CD4-positive, CD25-positive, alpha-beta regulatory T cell (primary cell): ENCODE results near the gene SRPK2. TPM values are rescaled to one million over a fixed set of nuclear protein-coding genes. Genes with fewer than 3 reads are reported as not detected.
A peak's percentile ranks its signal among the peaks of the same experiment; 100 is the strongest.

Experiments
- ATAC-seq, 2 donors: fragments of 150-1000 bp; cut with Tn5 transposase; one replicate each; pipeline ENCODE4 v1.10.0; 2021; ENCODE audit warnings: low read depth in 2 of 2, moderate number of reproducible peaks in 2 of 2, moderate library complexity in 1 of 2
- DNase-seq, 3 donors: peaks; one replicate each; pipeline versions ENCODE4 v3.0.0 to v3.0.0-alpha.2; 2012 to 2022; ENCODE audit warnings: mixed read lengths in 1 of 3
- H3K27ac ChIP-seq: one replicate; pipeline ENCODE4 v1.7.0; 2013; ENCODE audit warnings: mild to moderate bottlenecking, low read length; ENCODE audit not compliant: insufficient read depth, poor library complexity, severe bottlenecking
- H3K27me3 ChIP-seq: one replicate; pipeline ENCODE4 v1.7.0; 2013; ENCODE audit warnings: low read length; ENCODE audit not compliant: control insufficient read depth, insufficient read depth
- H3K36me3 ChIP-seq: one replicate; pipeline ENCODE4 v1.7.0; 2013; ENCODE audit warnings: mild to moderate bottlenecking, low read length, moderate library complexity; ENCODE audit not compliant: control insufficient read depth, insufficient read depth
- H3K4me1 ChIP-seq: 2 replicates; pipeline ENCODE4 v1.7.0; 2013; ENCODE audit warnings: mild to moderate bottlenecking, low read length; ENCODE audit not compliant: insufficient read depth, control insufficient read depth, poor library complexity, severe bottlenecking
- H3K4me3 ChIP-seq: one replicate; pipeline ENCODE4 v1.7.0; 2013; ENCODE audit warnings: low read depth, mild to moderate bottlenecking, low read length, moderate library complexity
- H3K9me3 ChIP-seq, 2 experiments: 1 replicate in 1 of 2; 2 replicates in 1 of 2; pipeline ENCODE4 v1.7.0; 2013; ENCODE audit warnings: low read length in 2 of 2, mild to moderate bottlenecking in 1 of 2, moderate library complexity in 1 of 2; ENCODE audit not compliant: control insufficient read depth in 2 of 2
- H3K27ac Mint-ChIP-seq, 3 donors: one replicate each; pipeline ENCODE4 v1.8.0; 2020 to 2022; ENCODE audit warnings: mild to moderate bottlenecking in 3 of 3, mixed read lengths in 3 of 3, moderate library complexity in 2 of 3
- H3K27me3 Mint-ChIP-seq: one replicate; pipeline ENCODE4 v1.8.0; 2022; ENCODE audit warnings: mild to moderate bottlenecking, mixed read lengths
- H3K36me3 Mint-ChIP-seq: one replicate; pipeline ENCODE4 v1.8.0; 2020; ENCODE audit warnings: mixed read lengths
- H3K4me1 Mint-ChIP-seq, 4 donors: one replicate each; pipeline ENCODE4 v1.8.0; 2020 to 2022; ENCODE audit warnings: mixed read lengths in 4 of 4, mild to moderate bottlenecking in 1 of 4
- H3K4me3 Mint-ChIP-seq, 4 donors: one replicate each; pipeline ENCODE4 v1.8.0; 2020 to 2022; ENCODE audit warnings: mild to moderate bottlenecking in 4 of 4, mixed read lengths in 4 of 4, moderate library complexity in 3 of 4
- H3K9me3 Mint-ChIP-seq, 7 donors: one replicate each; pipeline ENCODE4 v1.8.0; 2020 to 2022; ENCODE audit warnings: mixed read lengths in 7 of 7, mild to moderate bottlenecking in 3 of 7, moderate library complexity in 2 of 7
- polyA plus RNA-seq, 4 donors: library from polyadenylated mRNA; unstranded; fragments of 300-500 nt; fragmentation: Illumina TruSeq; gene quantifications; one replicate each; pipeline ENCODE4 v1.2.3, GENCODE V29; 2021
- total RNA-seq: library from RNA; stranded (reverse); gene quantifications from one replicate; pipeline ENCODE4 v1.2.3, GENCODE V29; 2022

The SRPK2 gene
- total and polyA plus RNA-seq, 5 donors from 2014 or later, result 50.3 to 77.2 (median 62.6) TPM

GRCh38 chr7:105136221-105136620 lies 252.5 kb downstream of the SRPK2 start:
- Histone ChIP-seq H3K4me3 (no peak overlapping the region), H3K9me3 (no peaks in the 10 kb centered on the region), H3K27me3 (no peaks in the 10 kb centered on the region), H3K4me1 (peaks cover 8% of the 10 kb centered on the region), H3K27ac (no peak overlapping the region), H3K36me3 (peaks cover 71% of the 10 kb centered on the region)
- H3K27ac Mint-ChIP-seq, result no peak overlapping the region
- ATAC-seq (no peak), DNase-seq (no peak)
- no peaks in the 10 kb centered on the region for H3K9me3 Mint-ChIP-seq
- H3K4me3 Mint-ChIP-seq, result no peak overlapping the region
- H3K27me3 Mint-ChIP-seq, result no peaks in the 10 kb centered on the region
- H3K36me3 Mint-ChIP-seq, result peaks cover 42% of the 10 kb centered on the region
- peaks cover 19 to 45% (median 27%) of the 10 kb centered on the region in 4 donors for H3K4me1 Mint-ChIP-seq

GRCh38 chr7:105133986-105134655 lies 254.6 kb downstream of the SRPK2 start:
- ATAC-seq, result no peak
- peaks cover 26 to 49% (median 27%) of the 10 kb centered on the region in 4 donors for H3K4me1 Mint-ChIP-seq
- H3K27me3 ChIP-seq, result no peaks in the 10 kb centered on the region
- H3K4me1 ChIP-seq, result peaks cover 11% of the 10 kb centered on the region
- H3K36me3 Mint-ChIP-seq, result peaks cover 37% of the 10 kb centered on the region
- no peak for DNase-seq
- no peaks in the 10 kb centered on the region for H3K9me3 ChIP-seq
- H3K27me3 Mint-ChIP-seq, result no peaks in the 10 kb centered on the region
- peaks cover 70% of the 10 kb centered on the region for H3K36me3 ChIP-seq
- H3K9me3 Mint-ChIP-seq, result no peaks in the 10 kb centered on the region
- H3K27ac Mint-ChIP-seq, result peak overlapping the region in 2 of 3 donors; percentile 44 to 62
- H3K4me3 ChIP-seq, result no peak overlapping the region
- H3K4me3 Mint-ChIP-seq, result no peak overlapping the region
- no peak overlapping the region for H3K27ac ChIP-seq

GRCh38 chr7:105133358-105133757 lies 255.4 kb downstream of the SRPK2 start:
- Mint-ChIP-seq H3K27ac (peak overlapping the region in 2 of 3 donors; percentile 2 to 20), H3K4me3 (no peak overlapping the region), H3K27me3 (no peaks in the 10 kb centered on the region), H3K9me3 (no peaks in the 10 kb centered on the region), H3K4me1 (peaks cover 23 to 47% (median 28%) of the 10 kb centered on the region in 4 donors), H3K36me3 (peaks cover 33% of the 10 kb centered on the region)
- H3K9me3 ChIP-seq, result no peaks in the 10 kb centered on the region
- H3K36me3 ChIP-seq, result peaks cover 63% of the 10 kb centered on the region
- peaks cover 11% of the 10 kb centered on the region for H3K4me1 ChIP-seq
- H3K27ac ChIP-seq, result no peak overlapping the region
- H3K27me3 ChIP-seq, result no peaks in the 10 kb centered on the region
- H3K4me3 ChIP-seq, result no peak overlapping the region
- ATAC-seq (no peak), DNase-seq (no peak)

GRCh38 chr7:105132835-105133234 lies 255.9 kb downstream of the SRPK2 start:
- H3K27ac Mint-ChIP-seq, result peak overlapping the region in 2 of 3 donors; percentile 2 to 47
- peaks cover 59% of the 10 kb centered on the region for H3K36me3 ChIP-seq
- no peak for ATAC-seq
- DNase-seq, result no peak
- peaks cover 11% of the 10 kb centered on the region for H3K4me1 ChIP-seq
- H3K36me3 Mint-ChIP-seq, result peaks cover 30% of the 10 kb centered on the region
- H3K27me3 Mint-ChIP-seq, result no peaks in the 10 kb centered on the region
- no peaks in the 10 kb centered on the region for H3K9me3 ChIP-seq
- H3K4me3 Mint-ChIP-seq, result no peak overlapping the region
- H3K4me1 Mint-ChIP-seq, result peaks cover 24 to 48% (median 30%) of the 10 kb centered on the region in 4 donors
- no peaks in the 10 kb centered on the region for H3K9me3 Mint-ChIP-seq
- no peak overlapping the region for H3K27ac ChIP-seq
- no peak overlapping the region for H3K4me3 ChIP-seq
- no peaks in the 10 kb centered on the region for H3K27me3 ChIP-seq

- no peaks in the 10 kb centered on the region for H3K9me3 Mint-ChIP-seq
- peaks cover 28% of the 10 kb centered on the region for H3K36me3 Mint-ChIP-seq
- peaks cover 54% of the 10 kb centered on the region for H3K36me3 ChIP-seq
- no peak overlapping the region for H3K27ac ChIP-seq
- H3K27me3 ChIP-seq, result no peaks in the 10 kb centered on the region
- peaks cover 11% of the 10 kb centered on the region for H3K4me1 ChIP-seq
- H3K27ac Mint-ChIP-seq, result peak overlapping the region in 1 of 3 donors; percentile 47
- no peaks in the 10 kb centered on the region for H3K9me3 ChIP-seq
- no peaks in the 10 kb centered on the region for H3K27me3 Mint-ChIP-seq
- no peak overlapping the region for H3K4me3 ChIP-seq
- no peak for ATAC-seq
- no peak overlapping the region for H3K4me3 Mint-ChIP-seq
- DNase-seq, result no peak
- H3K4me1 Mint-ChIP-seq, result peaks cover 24 to 47% (median 30%) of the 10 kb centered on the region in 4 donors
Measured at GRCh38 chr7:105132335-105132734, 256.4 kb downstream of the SRPK2 start.

- peaks cover 24% of the 10 kb centered on the region for H3K36me3 Mint-ChIP-seq
- no peak overlapping the region for H3K4me3 ChIP-seq
- peak overlapping the region in 2 of 3 donors; percentile 18 to 47 for H3K27ac Mint-ChIP-seq
- H3K4me1 ChIP-seq, result peaks cover 11% of the 10 kb centered on the region
- ATAC-seq, result no peak
- no peaks in the 10 kb centered on the region for H3K27me3 ChIP-seq
- H3K9me3 ChIP-seq, result no peaks in the 10 kb centered on the region
- H3K36me3 ChIP-seq, result peaks cover 51% of the 10 kb centered on the region
- H3K27ac ChIP-seq, result no peak overlapping the region
- H3K27me3 Mint-ChIP-seq, result no peaks in the 10 kb centered on the region
- H3K4me1 Mint-ChIP-seq, result peaks cover 22 to 45% (median 31%) of the 10 kb centered on the region in 4 donors
- no peak for DNase-seq
- no peaks in the 10 kb centered on the region for H3K9me3 Mint-ChIP-seq
- H3K4me3 Mint-ChIP-seq, result no peak overlapping the region
Measured at GRCh38 chr7:105131890-105132289, 256.8 kb downstream of the SRPK2 start.

GRCh38 chr7:105131033-105131656 lies 257.6 kb downstream of the SRPK2 start:
- H3K9me3 ChIP-seq, result no peaks in the 10 kb centered on the region
- Mint-ChIP-seq H3K4me3 (no peak overlapping the region), H3K36me3 (peaks cover 21% of the 10 kb centered on the region), H3K9me3 (no peaks in the 10 kb centered on the region), H3K4me1 (peaks cover 18 to 43% (median 27%) of the 10 kb centered on the region in 4 donors), H3K27ac (peak overlapping the region; percentile 31 to 78 (median 66)), H3K27me3 (no peaks in the 10 kb centered on the region)
- peaks cover 50% of the 10 kb centered on the region for H3K36me3 ChIP-seq
- no peak overlapping the region for H3K4me3 ChIP-seq
- no peaks in the 10 kb centered on the region for H3K27me3 ChIP-seq
- DNase-seq, result peak in 1 of 3 donors; percentile 39
- ATAC-seq, result no peak
- peaks cover 11% of the 10 kb centered on the region for H3K4me1 ChIP-seq
- no peak overlapping the region for H3K27ac ChIP-seq
